ENCODE data around the gene HOXB13.

The HOXB13 gene

DNA sequence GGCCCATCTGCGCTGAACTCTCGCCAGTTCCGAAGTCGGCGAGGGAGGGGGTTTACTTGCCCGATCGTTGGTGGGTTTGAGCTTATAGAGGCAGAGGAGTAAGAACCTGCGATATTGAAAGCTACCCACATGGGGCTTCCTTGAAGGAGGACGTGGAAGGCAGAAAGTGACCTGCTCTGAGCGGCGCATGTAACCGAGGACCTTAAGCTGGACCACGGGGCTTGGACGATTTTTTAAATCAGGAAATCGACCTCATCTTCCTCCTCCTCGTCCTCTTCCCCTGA lies 3.6 kb downstream of the HOXB13 start:
- Histone ChIP-seq H3K27ac (ENCODE audit: low read depth, low read length) (no peak overlapping the region), H3K79me2 (ENCODE audit: control insufficient read depth, insufficient read depth, low read length, unreplicated experiment) (no peaks in the 10 kb centered on the region), H3K4me1 (ENCODE audit: control insufficient read depth, insufficient read depth, low read length, unreplicated experiment) (no peaks in the 10 kb centered on the region), H3K36me3 (ENCODE audit: insufficient read depth, low read length) (no peaks in the 10 kb centered on the region), H3K4me3 (ENCODE audit: low read depth, low read length) (peak overlapping the region; percentile 74), H3K27me3 (ENCODE audit: insufficient read depth, low read length) (peaks cover 99% of the 10 kb centered on the region), H2AFZ (ENCODE audit: low read length, unreplicated experiment) (no peak overlapping the region)

DNA sequence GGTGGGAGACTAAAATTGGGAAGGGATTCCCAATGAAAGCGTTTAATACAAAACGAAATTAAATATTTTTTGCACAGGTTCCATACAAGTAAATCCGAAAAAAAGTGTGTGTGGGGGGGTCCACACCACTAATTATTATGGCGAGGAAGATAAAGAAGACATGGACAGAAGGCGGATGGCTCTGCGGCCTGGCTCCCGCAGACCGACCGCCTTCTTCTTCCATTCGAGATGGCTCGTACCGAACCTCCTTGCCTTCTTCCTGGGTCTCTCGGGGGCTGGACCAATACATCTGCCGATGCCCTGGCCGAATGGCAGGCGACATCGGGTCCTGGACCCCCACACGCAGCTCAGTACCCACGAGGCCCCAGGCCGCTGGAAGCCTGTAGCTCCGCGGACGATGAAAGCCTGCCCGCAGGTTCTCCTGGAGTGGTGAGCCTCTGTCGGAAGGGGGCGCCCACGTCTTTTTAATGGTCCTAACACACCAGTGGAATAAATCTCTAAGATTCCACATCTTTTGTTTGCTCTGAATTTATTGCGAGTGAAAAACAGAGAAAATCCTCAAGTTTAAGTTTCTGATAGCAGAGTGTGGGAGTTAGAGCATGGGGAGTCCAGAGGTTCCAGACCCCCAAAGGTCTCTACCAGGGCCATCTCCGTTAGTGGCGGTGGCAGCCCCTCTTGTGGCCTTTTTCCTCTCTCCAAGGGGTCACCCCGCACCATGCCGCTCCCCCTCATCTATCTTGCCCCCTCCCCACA lies 4.1 kb downstream of the HOXB13 start:
- Histone ChIP-seq H3K36me3 (ENCODE audit: insufficient read depth, low read length) (no peaks in the 10 kb centered on the region), H3K27me3 (ENCODE audit: insufficient read depth, low read length) (peaks cover 99% of the 10 kb centered on the region), H3K27ac (ENCODE audit: low read depth, low read length) (no peak overlapping the region), H3K79me2 (ENCODE audit: control insufficient read depth, insufficient read depth, low read length, unreplicated experiment) (no peaks in the 10 kb centered on the region), H3K4me3 (ENCODE audit: low read depth, low read length) (peak overlapping the region; percentile 74), H3K4me1 (ENCODE audit: control insufficient read depth, insufficient read depth, low read length, unreplicated experiment) (no peaks in the 10 kb centered on the region), H2AFZ (ENCODE audit: low read length, unreplicated experiment) (no peak overlapping the region)

DNA sequence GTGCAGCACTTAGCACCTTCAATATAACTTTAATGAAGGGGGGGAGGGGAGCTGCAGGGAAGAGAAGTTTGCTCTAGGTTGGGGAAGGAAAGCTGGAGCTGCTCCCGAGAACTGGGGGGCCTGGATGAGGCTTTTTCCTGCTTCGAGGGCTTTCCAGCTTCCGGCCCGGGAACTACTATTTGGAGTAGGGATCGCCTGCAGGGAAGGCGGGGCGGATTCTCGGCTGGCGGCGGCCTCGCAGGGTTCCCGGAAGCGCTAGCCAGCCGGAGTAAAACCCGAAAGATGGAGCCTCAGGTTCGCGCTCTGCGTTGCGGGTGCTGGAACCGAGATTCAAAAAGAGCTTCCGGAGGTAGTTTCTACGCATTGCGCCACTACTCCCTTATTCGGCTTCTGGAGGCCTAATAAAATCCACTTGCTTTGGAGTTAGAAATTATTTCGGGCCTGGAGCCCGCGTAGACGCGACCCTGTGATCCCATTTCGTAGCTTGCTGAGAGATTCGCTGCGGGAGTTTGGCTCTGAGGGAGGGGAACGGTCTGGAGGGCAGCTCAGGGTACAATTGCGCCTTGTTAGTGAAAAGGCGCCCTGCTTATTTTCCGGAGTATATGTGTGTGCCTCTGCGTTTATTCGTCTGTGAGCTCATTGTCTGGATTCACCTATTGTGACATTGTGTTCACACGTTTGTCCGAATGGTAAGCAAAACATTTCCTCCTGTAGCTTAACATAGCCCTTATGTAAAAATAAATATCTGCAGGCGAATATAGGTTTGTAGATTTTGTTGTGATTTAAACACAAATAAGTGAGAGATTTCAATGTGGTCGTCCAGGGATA lies 4.9 kb downstream of the HOXB13 start:
- Histone ChIP-seq H3K27ac (ENCODE audit: low read depth, low read length) (no peak overlapping the region), H3K36me3 (ENCODE audit: insufficient read depth, low read length) (no peaks in the 10 kb centered on the region), H3K27me3 (ENCODE audit: insufficient read depth, low read length) (peaks cover 99% of the 10 kb centered on the region), H2AFZ (ENCODE audit: low read length, unreplicated experiment) (no peak overlapping the region), H3K79me2 (ENCODE audit: control insufficient read depth, insufficient read depth, low read length, unreplicated experiment) (no peaks in the 10 kb centered on the region), H3K4me1 (ENCODE audit: control insufficient read depth, insufficient read depth, low read length, unreplicated experiment) (no peaks in the 10 kb centered on the region), H3K4me3 (ENCODE audit: low read depth, low read length) (no peak overlapping the region)

GRCh38 chr17:48722915-48723422 lies 5.6 kb downstream of the HOXB13 start, which contains the start of gene PRAC2:
TSS of gene PRAC2 (plus strand) at chr17:48723185. CDS start at chr17:48724411, 1,226 bp downstream.
- Histone ChIP-seq H3K4me3 (ENCODE audit: low read depth, low read length) (no peak within 1 kb of the TSS), H3K27ac (ENCODE audit: low read depth, low read length) (no peak within 1 kb of the TSS), H3K4me1 (ENCODE audit: control insufficient read depth, insufficient read depth, low read length, unreplicated experiment) (no peaks in the 10 kb centered on the region)

GRCh38 chr17:48722201-48722907 lies 6.2 kb downstream of the HOXB13 start, which contains the start of gene PRAC1:
TSS of gene PRAC1 (minus strand) at chr17:48722518. CDS start at chr17:48722392, 126 bp downstream.
- H3K27ac ChIP-seq (ENCODE audit: low read depth, low read length): no peak within 1 kb of the TSS
- H3K79me2 ChIP-seq (ENCODE audit: control insufficient read depth, insufficient read depth, low read length, unreplicated experiment): no peaks in the 10 kb centered on the region
- H3K27me3 ChIP-seq (ENCODE audit: insufficient read depth, low read length): peaks cover 99% of the 10 kb centered on the region
- H3K4me3 ChIP-seq (ENCODE audit: low read depth, low read length): no peak within 1 kb of the TSS
- H2AFZ ChIP-seq (ENCODE audit: low read length, unreplicated experiment): no peak within 1 kb of the TSS
- no peaks in the 10 kb centered on the region for H3K4me1 ChIP-seq (ENCODE audit: control insufficient read depth, insufficient read depth, low read length, unreplicated experiment)
- no peaks in the 10 kb centered on the region for H3K36me3 ChIP-seq (ENCODE audit: insufficient read depth, low read length)

More at GRCh38 chr17:48722915-48723422, 5.6 kb downstream of the HOXB13 start, which contains the start of gene PRAC2:
- no peaks in the 10 kb centered on the region for H3K36me3 ChIP-seq (ENCODE audit: insufficient read depth, low read length)
- H2AFZ ChIP-seq (ENCODE audit: low read length, unreplicated experiment): no peak within 1 kb of the TSS
- no peaks in the 10 kb centered on the region for H3K79me2 ChIP-seq (ENCODE audit: control insufficient read depth, insufficient read depth, low read length, unreplicated experiment)
- peaks cover 99% of the 10 kb centered on the region for H3K27me3 ChIP-seq (ENCODE audit: insufficient read depth, low read length)

GRCh38 chr17:48721009-48721402 lies 7.5 kb downstream of the HOXB13 start:
- no peaks in the 10 kb centered on the region for H3K79me2 ChIP-seq (ENCODE audit: control insufficient read depth, insufficient read depth, low read length, unreplicated experiment)
- no peak overlapping the region for H3K4me3 ChIP-seq (ENCODE audit: low read depth, low read length)
- no peak overlapping the region for H2AFZ ChIP-seq (ENCODE audit: low read length, unreplicated experiment)
- H3K27me3 ChIP-seq (ENCODE audit: insufficient read depth, low read length): peaks cover 98% of the 10 kb centered on the region
- no peaks in the 10 kb centered on the region for H3K4me1 ChIP-seq (ENCODE audit: control insufficient read depth, insufficient read depth, low read length, unreplicated experiment)
- H3K27ac ChIP-seq (ENCODE audit: low read depth, low read length): no peak overlapping the region
- H3K36me3 ChIP-seq (ENCODE audit: insufficient read depth, low read length): no peaks in the 10 kb centered on the region

DNA sequence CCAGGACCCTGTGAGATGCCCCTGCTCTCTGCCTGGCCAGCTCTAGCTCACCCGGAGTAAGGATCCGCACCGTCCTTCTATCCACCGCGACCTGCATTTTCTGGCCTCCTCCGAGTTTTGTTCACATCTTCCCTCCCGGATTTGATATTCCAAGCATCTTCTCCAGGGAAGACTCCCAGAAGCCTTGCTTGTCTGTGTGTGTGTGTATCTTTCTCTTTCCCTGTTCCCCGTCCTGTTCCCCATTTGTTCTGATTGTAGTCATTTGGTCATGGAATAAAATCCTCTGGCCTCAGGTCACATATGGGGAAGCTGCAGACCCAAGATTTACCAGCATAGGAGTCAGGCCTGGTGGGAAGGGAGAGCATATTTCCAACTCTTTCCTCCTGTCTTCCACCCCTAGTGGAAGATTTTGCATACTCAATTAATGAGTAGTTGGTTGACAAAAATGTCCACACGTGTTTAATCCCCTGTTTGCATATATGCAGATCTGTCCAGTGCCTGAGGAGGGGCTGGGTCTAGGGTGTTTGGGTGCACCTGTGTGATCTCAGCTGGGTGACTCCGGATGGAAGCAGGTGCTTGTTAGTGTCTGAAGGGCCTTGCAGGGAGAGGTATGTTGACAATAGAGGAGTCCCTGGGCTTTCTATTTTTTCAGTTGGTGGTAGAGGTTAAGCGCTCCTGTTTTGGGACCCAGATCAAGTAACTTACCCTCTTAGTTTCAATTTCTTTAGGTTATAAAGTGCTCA lies 8.1 kb downstream of the HOXB13 start:
- peaks cover 98% of the 10 kb centered on the region for H3K27me3 ChIP-seq (ENCODE audit: insufficient read depth, low read length)
- no peak overlapping the region for H2AFZ ChIP-seq (ENCODE audit: low read length, unreplicated experiment)
- no peaks in the 10 kb centered on the region for H3K36me3 ChIP-seq (ENCODE audit: insufficient read depth, low read length)
- no peaks in the 10 kb centered on the region for H3K79me2 ChIP-seq (ENCODE audit: control insufficient read depth, insufficient read depth, low read length, unreplicated experiment)
- no peak overlapping the region for H3K4me3 ChIP-seq (ENCODE audit: low read depth, low read length)
- no peaks in the 10 kb centered on the region for H3K4me1 ChIP-seq (ENCODE audit: control insufficient read depth, insufficient read depth, low read length, unreplicated experiment)
- H3K27ac ChIP-seq (ENCODE audit: low read depth, low read length): no peak overlapping the region

DNA sequence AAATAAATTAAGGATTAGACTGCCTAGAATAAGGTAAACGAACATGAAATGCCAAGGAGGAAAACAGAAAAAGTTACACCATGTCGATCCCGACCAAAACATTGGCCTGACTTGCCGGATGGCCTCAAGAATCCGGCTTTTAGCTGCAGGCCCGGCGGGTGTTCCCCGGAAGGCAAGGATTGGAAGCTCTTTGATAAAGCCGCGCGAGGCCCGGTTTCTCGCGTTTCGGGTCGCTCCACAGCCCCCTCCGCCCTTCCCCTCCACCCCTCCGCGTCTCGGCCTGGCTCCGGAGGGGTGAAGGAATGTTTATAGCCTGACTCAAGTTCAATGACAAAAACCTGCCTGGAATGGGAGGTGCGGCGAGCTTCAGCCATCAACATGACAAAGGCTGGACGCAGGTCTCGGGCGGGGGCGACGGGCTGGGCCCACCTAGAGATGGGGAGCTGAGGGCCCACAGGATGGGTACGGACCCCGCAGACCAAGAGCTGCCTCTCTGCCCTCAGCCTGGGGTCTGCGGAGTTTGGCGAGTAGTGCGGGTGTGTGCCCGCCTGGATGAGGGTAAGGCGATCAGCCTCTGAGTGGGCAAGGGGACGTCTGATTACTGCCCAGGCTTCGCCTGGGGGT lies 8.8 kb downstream of the HOXB13 start:
- no peaks in the 10 kb centered on the region for H3K36me3 ChIP-seq (ENCODE audit: insufficient read depth, low read length)
- H3K27ac ChIP-seq (ENCODE audit: low read depth, low read length): no peak overlapping the region
- H2AFZ ChIP-seq (ENCODE audit: low read length, unreplicated experiment): no peak overlapping the region
- no peaks in the 10 kb centered on the region for H3K4me1 ChIP-seq (ENCODE audit: control insufficient read depth, insufficient read depth, low read length, unreplicated experiment)
- H3K79me2 ChIP-seq (ENCODE audit: control insufficient read depth, insufficient read depth, low read length, unreplicated experiment): no peaks in the 10 kb centered on the region
- no peak overlapping the region for H3K4me3 ChIP-seq (ENCODE audit: low read depth, low read length)
- peaks cover 98% of the 10 kb centered on the region for H3K27me3 ChIP-seq (ENCODE audit: insufficient read depth, low read length)

DNA sequence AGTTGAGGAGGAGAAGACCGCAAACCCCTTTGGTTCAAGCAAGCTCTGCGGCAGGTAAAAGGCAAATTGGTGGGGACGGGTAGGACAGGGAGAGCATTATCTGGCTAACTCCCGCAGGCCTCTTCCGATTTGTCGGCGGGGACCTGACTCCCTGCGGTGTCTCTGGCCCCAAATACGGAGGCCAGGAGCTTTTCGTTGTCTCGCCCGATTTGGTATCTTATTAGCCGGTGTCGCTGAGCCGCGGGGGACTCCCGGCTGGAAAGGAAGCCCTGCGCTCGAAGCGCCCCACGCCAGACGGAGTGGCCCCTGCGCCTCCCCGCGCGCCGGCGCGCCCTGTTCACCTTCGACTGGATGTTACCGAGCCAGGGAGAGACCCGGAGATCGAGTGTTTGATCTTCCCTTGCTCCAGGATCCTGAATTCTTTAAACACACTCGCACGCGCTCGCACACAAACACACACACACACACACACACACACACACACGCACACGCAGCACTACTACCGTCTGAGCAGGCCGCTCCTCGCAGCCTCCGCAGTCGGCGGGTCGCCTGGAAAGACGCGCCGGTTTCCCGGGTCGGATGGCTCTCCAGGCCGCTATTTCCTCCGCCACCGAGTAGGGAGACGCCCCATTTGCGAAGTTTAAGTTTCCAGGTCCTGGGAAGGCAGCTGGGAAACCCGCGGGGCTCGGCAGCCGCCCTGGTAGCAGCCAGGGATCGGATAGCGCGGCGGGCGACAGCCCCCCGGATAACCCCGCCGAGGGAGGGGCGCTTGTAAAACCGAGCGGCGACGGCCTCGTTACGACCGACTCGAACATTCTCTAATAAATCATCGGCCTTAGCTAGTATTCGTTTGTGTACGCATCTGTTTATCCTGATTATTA lies 9.5 kb downstream of the HOXB13 start:
- Histone ChIP-seq H3K36me3 (ENCODE audit: insufficient read depth, low read length) (no peaks in the 10 kb centered on the region), H3K79me2 (ENCODE audit: control insufficient read depth, insufficient read depth, low read length, unreplicated experiment) (no peaks in the 10 kb centered on the region), H3K4me1 (ENCODE audit: control insufficient read depth, insufficient read depth, low read length, unreplicated experiment) (no peaks in the 10 kb centered on the region), H3K4me3 (ENCODE audit: low read depth, low read length) (no peak overlapping the region), H3K27me3 (ENCODE audit: insufficient read depth, low read length) (peaks cover 98% of the 10 kb centered on the region), H2AFZ (ENCODE audit: low read length, unreplicated experiment) (no peak overlapping the region), H3K27ac (ENCODE audit: low read depth, low read length) (no peak overlapping the region)

All from ACC112 (cell line).